A673 (cell line): ENCODE measurements around the gene PKP1. TPM values are rescaled to one million over a fixed set of nuclear protein-coding genes. Genes with fewer than 3 reads are reported as not detected.

Source experiments
- BruUV-seq: library from RNA; stranded (reverse); fragments of 400-500 nt; replicated peaks from 2 replicates; lab custom pipeline; 2021; lab: Mats Ljungman, UMichigan
- CTCF ChIA-PET: fragments of 300-600 bp; sonication (Branson Sonifier 250); formaldehyde crosslinking; loops from one replicate; lab custom pipeline; 2022; ENCODE audit warnings: antibody characterized with exemption; lab: Charles Lee
- POLR2A ChIA-PET: fragments of 300-600 bp; sonication (Branson Sonifier 250); formaldehyde crosslinking; loops from one replicate; lab custom pipeline; 2022; ENCODE audit warnings: antibody characterized with exemption; ENCODE audit not compliant: low non-redundant PET; lab: Charles Lee
- DNase-seq: peaks from one replicate; pipeline ENCODE4 v3.0.0-alpha.2; 2015; ENCODE audit warnings: low spot score
- H3K27ac ChIP-seq: fragments of 200-600 bp; sonication (generic); 2 replicates; pipeline ENCODE4 v1.5.1; 2016; ENCODE audit warnings: mixed run types, low read depth, mild to moderate bottlenecking, mixed read lengths, antibody characterized with exemption, low read length; ENCODE audit not compliant: poor library complexity, severe bottlenecking
- H3K27me3 ChIP-seq: fragments of 200-600 bp; sonication (generic); replicated peaks from 2 replicates; pipeline ENCODE4 v1.6.1; 2017; ENCODE audit warnings: mixed run types, low read depth, mild to moderate bottlenecking, mixed read lengths, antibody characterized with exemption, low read length; ENCODE audit not compliant: insufficient read depth, poor library complexity
- H3K36me3 ChIP-seq: fragments of 200-600 bp; sonication (generic); 2 replicates; pipeline ENCODE4 v1.6.1; 2016; ENCODE audit warnings: mixed run types, mild to moderate bottlenecking, mixed read lengths, antibody characterized with exemption, low read length; ENCODE audit not compliant: insufficient read depth, poor library complexity, severe bottlenecking
- H3K4me1 ChIP-seq: fragments of 200-600 bp; sonication (generic); 2 replicates; pipeline ENCODE4 v1.6.1; 2017; ENCODE audit warnings: mixed run types, mild to moderate bottlenecking, mixed read lengths, antibody characterized with exemption, low read length; ENCODE audit not compliant: insufficient read depth, poor library complexity, severe bottlenecking
- H3K4me3 ChIP-seq: fragments of 200-600 bp; sonication (generic); 2 replicates; pipeline ENCODE4 v1.5.1; 2016; ENCODE audit warnings: low read depth, mixed run types, mild to moderate bottlenecking, mixed read lengths, low read length; ENCODE audit not compliant: poor library complexity, severe bottlenecking
- H3K9me3 ChIP-seq: fragments of 200-600 bp; sonication (generic); 2 replicates; pipeline ENCODE4 v1.6.1; 2016; ENCODE audit warnings: mixed run types, low read depth, mild to moderate bottlenecking, mixed read lengths, antibody characterized with exemption, low read length; ENCODE audit not compliant: poor library complexity, severe bottlenecking
- CTCF ChIP-seq: fragments of 300-800, 200-600 bp; sonication (generic); conservative IDR thresholded peaks from 2 replicates; pipeline ENCODE4 v1.5.1; 2017; ENCODE audit warnings: low read depth, mild to moderate bottlenecking, antibody characterized with exemption, low read length, moderate library complexity, mixed read lengths
- EZH2 ChIP-seq: fragments of 200-600 bp; sonication (generic); IDR thresholded peaks from 2 replicates; pipeline ENCODE4 v1.6.1; 2017; ENCODE audit warnings: borderline replicate concordance, low read depth, mild to moderate bottlenecking, mixed read lengths, antibody characterized with exemption, low read length; ENCODE audit not compliant: poor library complexity, severe bottlenecking
- intact Hi-C: fragments of 100-400 bp; cut with micrococcal nuclease; formaldehyde crosslinking; loops from one replicate; pipeline ENCODE4 v1.10.0; 2022; ENCODE audit not compliant: unreplicated experiment
- total RNA-seq: library from RNA; stranded (reverse); gene quantifications from 2 replicates; pipeline ENCODE4 v1.2.3, GENCODE V29; 2021

PKP1 gene
- total RNA-seq, 1 experiment from 2014 or later = 535 TPM

DNA sequence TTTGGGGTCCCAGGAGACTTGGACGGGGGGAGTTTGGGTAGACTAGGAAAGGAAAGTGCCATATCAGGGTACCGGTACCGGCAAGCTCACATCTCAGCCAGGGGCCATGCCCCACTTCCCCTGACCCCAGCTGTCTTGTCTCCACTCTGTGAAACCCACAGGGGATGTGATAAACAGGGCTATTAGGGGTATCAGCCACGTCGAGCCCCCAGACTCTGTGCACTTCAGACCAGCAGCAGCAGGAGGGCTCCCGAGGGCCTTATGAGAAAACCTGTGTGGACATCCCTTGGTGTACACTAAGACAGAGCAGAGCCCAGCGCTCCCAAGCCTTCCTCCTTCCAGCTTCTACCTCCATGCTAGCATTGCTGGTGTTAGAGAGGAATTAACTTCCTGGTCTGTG is 47.9 kb downstream of the PKP1 start:
- no TSS peak for BruUV-seq
- no peak for TF ChIP-seq EZH2
- TF ChIP-seq CTCF = no peak

GRCh38 chr1:201332021-201332420 is 48.7 kb downstream of the PKP1 start:
- Histone ChIP-seq H3K4me1 (peaks cover 29% of the 10 kb centered on the region), H3K9me3 (no peaks in the 10 kb centered on the region), H3K27ac (peak overlapping the region; percentile 86), H3K36me3 (peaks cover 62% of the 10 kb centered on the region), H3K27me3 (no peaks in the 10 kb centered on the region), H3K4me3 (no peak overlapping the region)
- TF ChIP-seq EZH2 (no peak), CTCF (no peak)
- BruUV-seq = no TSS peak
- CTCF ChIA-PET = interaction anchor here (1.0 kb wide), 1 partner anchor 15 kb away, joined by 8 read pairs; no protein-coding TSS in a partner anchor
- intact Hi-C loops = no loop called here
- POLR2A ChIA-PET = no interaction called here
- no peak for DNase-seq

More for the DNA sequence above, 47.9 kb downstream of the PKP1 start:
- Histone ChIP-seq H3K4me3 (no peak overlapping the region), H3K27me3 (no peaks in the 10 kb centered on the region), H3K9me3 (no peaks in the 10 kb centered on the region), H3K4me1 (peaks cover 29% of the 10 kb centered on the region), H3K36me3 (peaks cover 70% of the 10 kb centered on the region), H3K27ac (peak overlapping the region; percentile 86)
- intact Hi-C loops = no loop called here
- ChIA-PET CTCF (interaction anchor here (1.0 kb wide), 1 partner anchor 16 kb away, joined by 8 read pairs; no protein-coding TSS in a partner anchor), POLR2A (interaction anchor here (0.5 kb wide), 1 partner anchor 16 kb away, joined by 4 read pairs; no protein-coding TSS in a partner anchor)
- DNase-seq = no peak

DNA sequence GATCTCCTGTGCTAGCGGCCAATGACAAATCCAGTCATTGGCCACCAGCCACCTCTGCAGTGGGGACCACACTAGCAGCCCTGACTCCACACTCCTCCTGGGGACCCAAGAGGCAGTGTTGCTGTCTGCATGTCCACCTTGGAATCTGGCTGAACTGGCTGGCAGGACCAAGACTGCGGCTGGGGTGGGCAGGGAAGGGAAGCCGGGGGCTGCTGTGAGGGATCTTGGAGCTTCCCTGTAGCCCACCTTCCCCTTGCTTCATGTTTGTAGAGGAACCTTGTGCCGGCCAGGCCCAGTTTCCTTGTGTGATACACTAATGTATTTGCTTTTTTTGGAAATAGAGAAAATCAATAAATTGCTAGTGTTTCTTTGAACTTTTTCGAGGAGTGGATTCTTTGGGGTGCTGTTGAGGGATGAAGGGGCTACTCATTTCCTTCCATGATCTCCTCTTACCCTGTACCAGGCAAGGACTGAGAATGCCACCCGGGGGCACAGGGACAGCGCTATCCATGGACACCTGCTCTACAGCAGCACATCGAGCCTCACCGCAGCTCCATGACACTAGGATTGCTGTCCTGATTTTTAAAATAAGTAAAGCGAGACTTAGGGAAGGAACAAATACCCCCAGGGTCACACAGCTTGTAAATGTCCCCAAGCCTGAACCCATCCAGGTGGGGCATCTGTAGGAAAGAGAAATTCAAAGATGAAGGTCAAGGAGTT is 49.5 kb downstream of the PKP1 start:
- H3K9me3 ChIP-seq = no peaks in the 10 kb centered on the region
- DNase-seq = no peak
- no peak overlapping the region for H3K4me3 ChIP-seq
- no peak for TF ChIP-seq CTCF
- no peaks in the 10 kb centered on the region for H3K27me3 ChIP-seq
- peaks cover 54% of the 10 kb centered on the region for H3K36me3 ChIP-seq
- BruUV-seq = no TSS peak
- ChIA-PET POLR2A (interaction anchor here (0.7 kb wide), 1 partner anchor 33 kb away, joined by 3 read pairs; no protein-coding TSS in a partner anchor), CTCF (no interaction called here)
- intact Hi-C loops = no loop called here
- peak overlapping the region; percentile 86 for H3K27ac ChIP-seq
- H3K4me1 ChIP-seq = peaks cover 29% of the 10 kb centered on the region
